ENCODE data around the gene NAA40.

The NAA40 gene

DNA sequence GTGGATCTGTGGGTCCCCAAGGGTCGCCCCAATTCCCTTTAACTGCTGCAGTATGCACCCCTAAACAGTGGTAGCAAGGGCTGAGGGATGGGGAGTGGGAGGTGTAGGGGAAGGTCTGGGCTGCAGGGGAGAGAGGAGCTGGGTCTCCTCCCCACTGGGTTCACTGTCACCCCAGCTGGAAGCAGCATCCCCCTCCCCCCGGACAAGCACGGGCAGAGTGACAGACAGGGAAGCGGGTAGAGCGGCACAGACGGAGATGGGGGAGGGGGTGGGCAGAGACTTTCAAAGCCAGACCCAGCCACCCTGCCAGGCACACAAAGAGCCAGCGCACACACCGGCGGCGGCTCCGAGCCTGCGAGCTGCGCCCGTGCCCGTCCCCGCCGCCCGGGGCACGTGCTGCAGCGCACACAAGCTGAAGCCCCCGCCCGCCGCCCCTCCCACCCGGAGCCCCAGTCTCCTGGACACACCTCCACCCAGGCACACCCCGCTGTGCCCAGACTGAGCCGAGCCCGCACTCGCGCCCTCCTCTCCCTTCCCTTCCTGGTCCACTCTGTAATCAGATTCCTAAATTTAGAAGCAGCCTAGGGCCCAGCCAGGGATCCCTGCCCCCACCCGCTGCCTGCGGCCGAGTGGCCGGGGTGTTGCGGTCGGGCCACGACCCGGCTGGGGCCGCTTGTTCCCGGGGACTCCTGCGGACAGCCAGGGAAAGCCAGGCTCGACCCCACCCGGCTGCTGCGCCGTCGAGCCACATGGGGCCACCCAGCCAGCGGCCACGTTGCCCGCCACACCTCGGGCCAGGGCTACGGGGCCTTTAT is 20.9 kb upstream of the NAA40 start:
- Mint-ChIP-seq H3K4me1 (ENCODE audit: low read depth) (peaks cover 40% of the 10 kb centered on the region), H3K27me3 (peaks cover 82% of the 10 kb centered on the region), H3K4me3 (peak overlapping the region; percentile 55), H3K27ac (peak overlapping the region; percentile 54), H3K36me3 (ENCODE audit: low read depth) (peaks cover 7% of the 10 kb centered on the region), H3K9me3 (no peaks in the 10 kb centered on the region)
- intact Hi-C loops (cut with micrococcal nuclease), result no loop called here

DNA sequence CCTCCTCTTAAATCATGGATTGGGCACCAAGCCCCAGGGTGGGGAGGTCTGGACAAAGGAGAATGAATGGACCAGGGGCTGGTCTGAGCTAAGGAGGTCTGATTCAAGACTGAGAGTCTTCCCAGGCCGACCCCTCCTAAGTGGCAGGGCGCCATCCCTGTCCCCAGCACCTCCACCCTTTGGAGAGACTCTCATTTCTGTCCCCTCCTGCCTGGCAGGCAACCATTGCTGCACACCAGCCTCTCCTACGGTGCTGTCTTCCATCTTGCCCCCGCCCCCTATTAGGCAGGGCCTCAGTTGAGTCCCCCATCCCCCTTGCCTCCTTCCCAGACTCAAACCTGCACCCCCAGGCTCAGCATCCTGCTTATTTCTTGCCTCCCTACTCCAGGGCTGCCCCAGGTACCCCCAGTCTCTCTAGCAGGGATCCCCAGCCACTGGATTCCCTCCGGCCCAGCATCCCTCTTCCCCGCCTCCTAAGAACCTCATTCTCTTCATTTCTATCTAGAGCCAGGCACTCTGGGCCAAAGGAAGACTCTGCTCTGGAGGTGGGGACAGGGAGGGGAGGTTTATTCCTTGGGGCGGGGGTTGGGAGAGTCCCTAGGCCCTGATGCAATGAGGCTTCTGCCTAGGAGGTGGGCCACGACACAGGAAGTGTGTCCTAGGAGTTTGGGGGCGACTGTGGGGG is 20.2 kb upstream of the NAA40 start:
- Mint-ChIP-seq H3K36me3 (ENCODE audit: low read depth) (peaks cover 3% of the 10 kb centered on the region), H3K4me3 (no peak overlapping the region), H3K27me3 (peaks cover 86% of the 10 kb centered on the region), H3K4me1 (ENCODE audit: low read depth) (peaks cover 47% of the 10 kb centered on the region), H3K27ac (peak overlapping the region; percentile 54), H3K9me3 (no peaks in the 10 kb centered on the region)
- intact Hi-C loops (cut with micrococcal nuclease), result no loop called here

DNA sequence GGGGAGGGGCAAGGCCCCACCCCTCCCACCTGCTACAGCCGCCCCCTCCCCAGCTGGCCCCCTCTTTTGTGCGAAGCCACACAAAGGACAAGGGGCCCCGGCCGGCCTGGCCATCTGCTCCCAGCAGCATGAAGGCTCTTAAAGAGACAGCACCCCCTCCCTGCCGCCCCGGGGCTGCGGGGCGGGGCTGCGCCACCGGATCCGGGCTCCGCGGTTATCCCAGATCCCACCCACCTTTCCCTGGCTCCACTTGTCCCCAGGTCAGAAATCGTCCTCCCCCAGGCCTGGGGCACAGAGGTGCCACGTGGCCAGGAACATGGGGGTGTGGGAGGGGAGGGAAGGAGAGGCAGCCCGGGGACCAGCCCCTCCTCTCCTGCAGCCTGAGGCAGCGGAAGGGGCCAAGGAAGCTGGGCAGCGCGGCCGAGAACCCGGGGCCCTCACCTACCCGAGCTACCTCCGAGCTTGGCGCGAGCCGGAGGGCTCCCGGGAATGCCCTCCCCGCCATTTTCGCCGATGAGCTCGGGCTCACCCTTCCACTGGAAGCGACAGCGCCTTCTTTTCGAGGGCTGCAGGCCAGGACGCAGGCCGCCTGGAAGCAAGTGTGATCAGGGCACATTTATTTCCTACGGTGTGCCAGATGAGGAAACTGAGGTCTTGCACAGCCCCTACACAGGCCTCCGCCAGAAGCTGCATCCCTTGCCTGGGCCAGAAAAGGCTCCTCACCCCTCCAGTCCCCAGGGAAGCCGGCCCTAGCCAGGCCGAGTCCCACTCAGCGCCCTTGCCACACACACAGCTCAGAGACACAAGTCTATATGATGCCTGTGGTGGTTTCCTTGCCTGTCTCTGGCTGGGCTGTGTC is 19.3 kb upstream of the NAA40 start:
- Mint-ChIP-seq H3K27me3 (peaks cover 83% of the 10 kb centered on the region), H3K27ac (no peak overlapping the region), H3K9me3 (no peaks in the 10 kb centered on the region), H3K4me3 (peak overlapping the region; percentile 62), H3K4me1 (ENCODE audit: low read depth) (peaks cover 47% of the 10 kb centered on the region), H3K36me3 (ENCODE audit: low read depth) (no peaks in the 10 kb centered on the region)
- intact Hi-C loops (cut with micrococcal nuclease), result no loop called here

DNA sequence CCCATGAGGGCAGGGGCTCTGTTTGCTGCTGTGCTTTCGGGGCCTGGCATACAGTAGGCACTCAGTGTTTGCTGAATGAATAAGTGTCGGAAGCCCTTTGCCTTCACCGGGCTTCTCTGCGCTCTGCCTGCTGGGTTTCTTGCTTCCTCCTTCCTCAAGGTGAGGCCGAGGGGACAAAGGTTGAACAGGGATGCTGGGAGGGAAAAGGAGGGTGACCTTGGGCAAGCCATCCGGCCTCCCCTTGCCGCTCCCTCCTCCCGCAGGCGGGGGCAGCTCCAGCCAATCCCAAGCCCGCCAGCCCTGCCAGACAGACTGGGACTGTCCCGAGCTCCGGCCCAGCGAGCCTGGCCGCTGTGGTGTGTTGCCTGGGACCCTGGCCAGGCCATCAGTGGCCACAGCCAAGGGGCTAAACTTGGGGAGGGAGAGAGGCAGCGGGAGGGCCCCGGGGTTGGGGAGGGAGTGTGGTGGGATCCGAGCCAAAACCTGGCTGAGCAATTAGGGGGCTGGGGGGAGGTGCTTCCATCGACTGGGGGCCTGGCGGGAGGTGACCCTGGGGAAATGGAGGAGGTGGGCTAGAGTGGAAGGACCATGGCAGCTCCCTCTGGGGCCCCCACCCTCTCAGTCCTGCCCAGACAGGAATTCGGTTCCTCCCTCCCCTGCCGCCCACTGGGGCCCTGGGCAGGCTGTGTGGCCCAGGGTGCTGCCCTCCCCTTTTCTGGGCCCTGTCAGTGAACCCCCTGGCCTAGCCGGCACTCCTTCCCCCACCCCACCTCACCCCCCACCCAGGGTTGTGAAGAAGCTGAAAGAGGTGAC is 18.5 kb upstream of the NAA40 start:
- intact Hi-C loops (cut with micrococcal nuclease), result no loop called here
- Mint-ChIP-seq H3K4me1 (ENCODE audit: low read depth) (peaks cover 47% of the 10 kb centered on the region), H3K36me3 (ENCODE audit: low read depth) (no peaks in the 10 kb centered on the region), H3K27ac (no peak overlapping the region), H3K9me3 (no peaks in the 10 kb centered on the region), H3K27me3 (peaks cover 77% of the 10 kb centered on the region), H3K4me3 (no peak overlapping the region)

DNA sequence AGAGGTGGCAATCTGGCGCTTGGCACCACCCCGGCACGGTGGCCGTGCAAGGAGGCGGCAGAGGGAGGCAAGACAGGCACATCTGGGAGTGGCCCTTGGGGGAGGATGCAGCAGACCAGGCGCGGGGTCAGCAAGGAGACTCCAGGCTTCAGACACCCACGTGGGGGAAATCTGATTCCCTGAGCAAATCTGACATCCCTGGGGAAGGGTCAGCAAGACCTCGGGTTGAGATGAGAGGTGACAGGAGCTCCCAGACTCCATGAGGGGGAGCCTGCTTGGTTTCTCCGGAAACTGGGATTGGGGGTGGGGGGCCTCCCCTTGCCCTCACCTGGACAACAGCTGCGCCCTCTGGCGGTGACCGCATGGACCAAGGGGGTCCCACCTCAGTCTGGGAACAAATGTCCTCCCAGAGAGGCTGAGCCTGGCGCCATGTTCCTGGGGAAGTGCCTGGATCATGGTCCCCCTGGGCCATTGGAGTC is 17.8 kb upstream of the NAA40 start:
- Mint-ChIP-seq H3K27ac (no peak overlapping the region), H3K4me1 (ENCODE audit: low read depth) (peaks cover 43% of the 10 kb centered on the region), H3K4me3 (no peak overlapping the region), H3K36me3 (ENCODE audit: low read depth) (no peaks in the 10 kb centered on the region), H3K27me3 (peaks cover 75% of the 10 kb centered on the region), H3K9me3 (no peaks in the 10 kb centered on the region)
- intact Hi-C loops (cut with micrococcal nuclease), result no loop called here

DNA sequence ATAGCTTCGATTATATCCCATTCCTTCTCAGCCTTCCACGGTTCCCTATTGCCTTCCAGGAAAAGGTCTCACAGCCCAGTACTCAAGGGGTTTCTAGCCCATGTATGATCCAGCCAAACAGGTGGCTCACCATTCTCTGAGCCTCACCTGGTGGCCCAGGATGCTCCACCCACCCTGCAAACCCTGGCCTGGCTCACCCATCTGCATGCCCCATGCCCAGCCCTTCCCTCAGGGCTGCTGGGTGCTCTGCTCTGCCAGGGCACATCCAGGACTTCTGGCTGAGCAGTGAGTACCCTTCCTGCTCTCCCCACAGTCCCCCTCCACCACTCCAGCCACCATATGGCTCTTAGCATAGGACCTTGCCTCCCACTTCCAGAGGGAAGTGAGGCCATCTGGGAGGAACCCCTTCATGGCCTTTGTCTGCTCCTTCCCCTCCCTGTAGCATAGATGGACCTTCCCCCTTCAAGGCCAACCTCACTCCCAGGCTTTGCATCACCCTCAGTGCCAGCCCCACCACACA is 16.1 kb upstream of the NAA40 start:
- Mint-ChIP-seq H3K9me3 (no peaks in the 10 kb centered on the region), H3K4me1 (ENCODE audit: low read depth) (peaks cover 32% of the 10 kb centered on the region), H3K27me3 (peaks cover 72% of the 10 kb centered on the region), H3K4me3 (no peak overlapping the region), H3K36me3 (ENCODE audit: low read depth) (no peaks in the 10 kb centered on the region), H3K27ac (no peak overlapping the region)
- intact Hi-C loops (cut with micrococcal nuclease), result no loop called here

DNA sequence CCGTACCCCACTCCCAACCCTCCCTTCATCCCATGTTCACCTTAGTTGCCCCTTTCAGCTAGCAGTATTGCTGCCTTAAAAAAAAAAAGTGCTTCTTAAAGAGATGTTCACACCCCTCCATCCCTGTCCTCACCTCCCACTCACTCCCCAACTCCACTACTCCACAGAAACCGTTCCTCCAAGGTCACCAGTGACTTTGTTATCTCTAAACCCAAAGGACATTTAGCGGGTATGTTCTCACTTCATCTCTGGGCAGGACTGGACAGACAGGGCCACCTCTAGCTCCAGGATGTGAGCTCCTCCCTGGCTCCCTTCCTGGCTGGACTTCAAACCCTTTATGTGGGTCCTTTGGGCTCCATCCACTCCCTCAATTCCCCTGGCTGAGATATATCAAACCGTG is 15.5 kb upstream of the NAA40 start:
- Mint-ChIP-seq H3K27me3 (peaks cover 71% of the 10 kb centered on the region), H3K36me3 (ENCODE audit: low read depth) (no peaks in the 10 kb centered on the region), H3K4me1 (ENCODE audit: low read depth) (peaks cover 27% of the 10 kb centered on the region), H3K27ac (no peak overlapping the region), H3K9me3 (no peaks in the 10 kb centered on the region), H3K4me3 (no peak overlapping the region)
- intact Hi-C loops (cut with micrococcal nuclease), result no loop called here

DNA sequence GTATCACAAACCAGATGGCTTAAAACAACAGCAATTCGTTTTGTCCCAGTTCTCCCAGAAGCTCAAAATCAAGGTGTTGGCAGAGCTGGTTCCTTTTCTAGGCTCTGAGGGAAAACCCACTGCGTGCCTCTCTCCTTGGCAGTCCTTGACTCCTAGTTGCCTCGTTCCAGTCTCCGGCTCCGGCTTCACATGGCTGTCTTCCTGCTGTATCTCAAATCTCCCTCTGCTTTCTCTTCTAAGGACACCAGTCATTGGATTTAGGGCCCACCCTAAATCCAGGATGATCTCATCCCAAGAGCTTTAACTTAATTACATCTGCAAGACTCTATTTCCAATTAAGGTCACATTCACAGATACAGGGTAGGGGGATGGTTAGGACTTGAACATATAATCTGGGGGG is 9.2 kb upstream of the NAA40 start:
- Mint-ChIP-seq H3K27ac (no peak overlapping the region), H3K4me3 (no peak overlapping the region), H3K9me3 (no peaks in the 10 kb centered on the region), H3K4me1 (ENCODE audit: low read depth) (peaks cover 5% of the 10 kb centered on the region), H3K27me3 (peaks cover 30% of the 10 kb centered on the region), H3K36me3 (ENCODE audit: low read depth) (no peaks in the 10 kb centered on the region)
- intact Hi-C loops (cut with micrococcal nuclease), result no loop called here

DNA sequence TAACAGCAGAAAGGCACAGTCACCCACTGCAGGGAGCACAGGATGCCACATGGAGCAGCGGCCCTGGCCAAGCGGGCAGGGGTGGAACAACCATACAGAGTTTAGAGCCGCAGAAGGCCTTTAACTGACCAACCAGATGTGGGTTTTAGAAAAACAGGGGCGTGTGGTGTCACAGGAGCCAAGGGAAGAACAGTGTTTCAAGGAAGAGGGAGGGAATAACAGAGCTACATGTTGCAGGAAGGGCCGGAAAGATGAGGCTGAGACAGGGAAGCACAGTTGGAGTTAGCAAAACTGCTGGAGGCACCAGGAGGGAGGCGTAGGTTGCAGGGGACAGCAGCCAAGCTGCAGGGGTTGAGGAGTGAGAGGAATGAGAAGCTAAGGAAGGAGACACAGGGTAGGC is 7.8 kb upstream of the NAA40 start:
- Mint-ChIP-seq H3K4me3 (no peak overlapping the region), H3K4me1 (ENCODE audit: low read depth) (peaks cover 5% of the 10 kb centered on the region), H3K36me3 (ENCODE audit: low read depth) (no peaks in the 10 kb centered on the region), H3K9me3 (no peaks in the 10 kb centered on the region), H3K27me3 (peaks cover 26% of the 10 kb centered on the region), H3K27ac (no peak overlapping the region)
- intact Hi-C loops (cut with micrococcal nuclease), result no loop called here

DNA sequence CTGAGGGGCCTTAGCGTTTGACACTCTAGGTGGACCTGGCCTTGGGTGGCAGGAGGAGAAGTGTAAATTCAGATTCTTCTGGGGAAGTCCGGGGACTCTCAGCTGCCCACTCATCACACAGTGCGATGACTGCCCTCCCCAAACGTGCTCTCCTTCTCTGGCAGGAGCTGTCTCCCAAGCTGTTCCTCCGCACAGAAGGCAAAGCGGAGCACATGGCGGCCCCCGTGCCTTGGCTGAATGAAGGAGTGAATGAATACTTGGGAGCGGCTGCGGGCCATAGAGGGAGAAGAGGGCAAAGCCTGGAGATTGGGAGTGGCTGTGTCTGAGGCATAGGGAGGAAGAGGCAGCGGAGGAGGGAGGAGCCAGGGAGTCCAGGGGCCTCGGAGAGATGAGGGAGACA is 6.9 kb upstream of the NAA40 start:
- H3K36me3 Mint-ChIP-seq (ENCODE audit: low read depth), result no peaks in the 10 kb centered on the region
- intact Hi-C loops (cut with micrococcal nuclease), result no loop called here
- no peak overlapping the region for H3K4me3 Mint-ChIP-seq
- H3K9me3 Mint-ChIP-seq, result no peaks in the 10 kb centered on the region
- H3K27me3 Mint-ChIP-seq, result peaks cover 19% of the 10 kb centered on the region
- H3K27ac Mint-ChIP-seq, result no peak overlapping the region
- H3K4me1 Mint-ChIP-seq (ENCODE audit: low read depth), result peaks cover 5% of the 10 kb centered on the region

DNA sequence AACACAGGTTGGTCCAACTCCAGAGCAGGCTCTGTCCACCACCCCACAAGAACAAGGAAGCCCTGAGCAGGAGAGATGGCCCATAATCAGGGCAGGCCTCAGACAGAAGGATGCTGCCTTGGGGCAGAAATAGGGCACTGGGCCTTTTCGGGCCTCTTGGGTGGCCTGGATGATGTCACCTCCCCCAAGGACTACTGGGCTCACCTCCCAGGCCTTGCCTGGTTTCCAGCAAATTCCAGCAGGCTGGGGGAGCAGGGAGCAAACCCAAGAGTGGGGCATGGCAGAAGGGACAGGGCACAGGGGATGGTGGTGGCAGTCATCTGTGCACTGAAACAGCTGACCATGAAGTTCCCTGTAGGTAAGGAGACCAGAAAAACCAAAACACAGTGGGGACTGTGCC is 5.3 kb upstream of the NAA40 start:
- no peak overlapping the region for H3K27ac Mint-ChIP-seq
- H3K9me3 Mint-ChIP-seq, result no peaks in the 10 kb centered on the region
- peaks cover 11% of the 10 kb centered on the region for H3K4me1 Mint-ChIP-seq (ENCODE audit: low read depth)
- intact Hi-C loops (cut with micrococcal nuclease), result no loop called here
- no peaks in the 10 kb centered on the region for H3K36me3 Mint-ChIP-seq (ENCODE audit: low read depth)
- no peak overlapping the region for H3K4me3 Mint-ChIP-seq
- H3K27me3 Mint-ChIP-seq, result peaks cover 22% of the 10 kb centered on the region

DNA sequence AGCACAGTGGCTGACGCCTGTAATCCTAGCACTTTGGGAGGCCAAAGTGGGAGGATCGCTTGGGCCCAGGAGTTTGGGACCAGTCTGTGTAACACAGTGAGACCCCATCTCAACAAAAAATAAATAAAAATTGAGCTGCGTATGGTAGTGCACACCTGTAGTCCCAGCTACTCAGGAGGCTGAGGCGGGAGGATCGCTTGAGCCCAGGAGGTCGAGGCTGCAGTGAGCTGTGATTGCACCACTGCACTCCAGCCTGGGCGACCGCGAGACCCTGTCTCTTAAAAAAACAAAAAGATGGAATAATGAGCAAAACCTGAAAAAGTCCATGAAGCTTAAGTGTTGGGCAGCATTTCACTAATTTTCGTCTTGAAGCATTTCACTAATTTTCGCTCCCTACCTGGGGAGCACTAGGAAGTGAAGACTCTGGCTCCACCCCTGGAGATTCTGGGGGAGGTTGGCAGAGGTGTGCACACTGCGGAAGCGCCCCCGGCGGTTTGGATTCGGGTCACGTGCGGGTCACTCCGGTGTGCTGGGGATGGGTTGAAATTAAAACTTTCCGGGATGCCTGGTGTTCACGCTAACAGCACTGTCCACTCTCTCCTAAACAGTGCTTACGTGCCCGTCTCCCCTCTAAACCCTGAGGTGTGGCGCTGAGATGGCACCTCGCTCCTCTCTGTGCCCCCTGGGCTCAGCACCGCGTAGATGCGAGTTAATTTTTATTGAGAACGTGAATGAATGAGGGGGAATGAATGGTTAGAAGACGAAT is 906 bp upstream of the NAA40 start:
- Mint-ChIP-seq H3K27ac (peak overlapping the region; percentile 77), H3K4me1 (ENCODE audit: low read depth) (peaks cover 36% of the 10 kb centered on the region), H3K4me3 (peak overlapping the region; percentile 86), H3K9me3 (no peaks in the 10 kb centered on the region), H3K36me3 (ENCODE audit: low read depth) (peaks cover 8% of the 10 kb centered on the region), H3K27me3 (peaks cover 8% of the 10 kb centered on the region)
- intact Hi-C loops (cut with micrococcal nuclease), result loop anchor here (2.0 kb wide), 1 partner anchor 99 kb away; the partner anchor contains the start of gene MARK2

Data from dendritic cell treated with granulocyte-macrophage colony-stimulating factor and Interleukin-4, amounts not matched to agents 40 ng/mL and 50 ng/mL, for 4 days (primary cell).